GM19025 (cell line): Measurements from ENCODE around the gene SUSD4.

Experiments used
- ATAC-seq: cut with Tn5 transposase; IDR thresholded peaks from one replicate; pipeline ENCODE4 v1.9.1; 2021; ENCODE audit warnings: mild to moderate bottlenecking, low read depth, moderate library complexity; ENCODE audit not compliant: unreplicated experiment

Gene SUSD4

DNA sequence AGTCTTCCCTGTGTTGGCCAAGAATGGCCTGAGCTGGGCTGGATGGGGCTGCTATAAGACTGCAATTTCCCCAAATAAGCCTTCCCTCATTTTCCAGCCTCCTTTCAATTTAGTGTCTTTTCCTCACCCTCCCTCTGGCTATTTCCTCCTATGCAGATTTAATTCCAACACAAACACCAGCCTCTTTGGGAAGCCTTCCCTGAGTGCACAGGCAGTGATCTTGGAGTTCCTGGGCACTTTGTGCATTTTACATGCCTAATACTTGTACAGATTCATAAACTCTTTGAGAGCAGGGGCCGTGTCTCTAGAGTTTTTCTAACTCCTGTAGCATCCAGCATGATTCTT lies 129.8 kb downstream of the SUSD4 start:
- no peak for ATAC-seq

DNA sequence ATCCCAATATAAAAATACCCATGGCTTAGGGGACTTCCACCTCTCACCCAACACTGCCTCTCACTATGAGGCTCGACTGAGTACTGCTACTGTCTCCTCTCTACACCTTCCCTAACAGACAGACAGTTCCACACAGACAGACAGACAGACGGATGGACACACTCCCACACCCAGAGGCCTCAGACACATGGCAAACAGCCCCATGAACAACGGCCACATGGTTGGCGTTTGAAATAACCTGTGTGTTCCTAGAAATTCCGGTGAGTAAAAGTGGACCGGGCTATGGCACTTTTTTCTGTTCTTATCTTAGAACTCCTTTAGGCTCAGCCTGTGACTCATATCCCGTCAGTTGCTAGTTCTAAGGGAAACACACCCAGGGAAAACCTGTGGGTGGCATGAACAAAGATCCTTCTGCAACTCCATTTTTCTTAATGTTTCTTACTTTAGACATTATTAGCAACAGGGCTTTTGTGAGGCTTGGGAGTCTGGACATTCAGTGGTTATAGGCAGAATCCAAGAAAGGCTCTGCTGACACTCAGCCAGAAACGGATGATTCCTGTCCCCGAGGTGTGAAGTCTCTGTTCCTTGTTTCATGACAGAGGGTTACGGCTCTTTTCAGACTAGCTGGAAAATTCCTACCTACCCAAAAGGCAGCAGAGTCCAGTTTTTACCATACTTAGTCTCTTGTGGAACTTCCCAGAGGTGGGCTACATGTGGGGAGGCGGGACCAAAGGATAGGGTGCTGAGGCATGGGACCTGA lies 130.4 kb downstream of the SUSD4 start:
- no peak for ATAC-seq

DNA sequence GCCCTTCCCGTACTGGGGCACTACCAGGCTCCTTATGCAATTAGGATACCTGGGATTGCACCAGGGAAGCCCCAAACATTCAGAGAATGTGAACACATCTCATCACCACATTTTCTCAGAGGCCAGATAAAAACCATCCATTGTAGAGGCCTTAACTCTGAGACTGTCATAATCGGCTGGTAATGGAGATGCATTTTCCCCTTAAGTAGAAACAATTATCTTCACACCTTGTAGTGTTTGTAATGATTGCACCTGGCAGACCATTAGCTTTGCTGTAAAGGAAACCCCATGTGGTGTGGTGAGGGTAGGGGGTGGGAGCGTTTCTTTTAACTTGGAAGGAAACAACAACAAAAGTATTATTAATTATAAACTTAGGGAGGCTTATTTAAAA lies 131.0 kb downstream of the SUSD4 start:
- ATAC-seq = no peak

DNA sequence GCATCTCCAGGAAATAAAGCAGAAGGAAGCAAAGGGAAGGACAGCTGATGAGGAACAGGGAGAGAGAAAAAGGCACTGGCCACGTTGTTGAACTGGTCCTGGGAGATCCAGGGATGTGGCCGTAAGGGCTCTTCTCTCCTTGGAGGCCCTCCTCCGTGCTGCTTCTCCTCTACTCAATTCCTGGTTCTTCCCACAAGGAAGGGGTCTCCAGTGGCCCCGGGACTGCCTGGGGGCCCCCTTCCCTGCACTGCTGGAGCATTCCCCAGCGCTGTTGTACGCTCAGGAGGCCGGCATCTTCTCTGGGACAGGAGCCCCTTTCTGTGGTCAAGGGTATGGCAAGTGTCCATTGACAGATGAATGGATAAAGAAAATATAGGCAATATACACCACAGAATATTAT lies 132.4 kb downstream of the SUSD4 start:
- no peak for ATAC-seq

DNA sequence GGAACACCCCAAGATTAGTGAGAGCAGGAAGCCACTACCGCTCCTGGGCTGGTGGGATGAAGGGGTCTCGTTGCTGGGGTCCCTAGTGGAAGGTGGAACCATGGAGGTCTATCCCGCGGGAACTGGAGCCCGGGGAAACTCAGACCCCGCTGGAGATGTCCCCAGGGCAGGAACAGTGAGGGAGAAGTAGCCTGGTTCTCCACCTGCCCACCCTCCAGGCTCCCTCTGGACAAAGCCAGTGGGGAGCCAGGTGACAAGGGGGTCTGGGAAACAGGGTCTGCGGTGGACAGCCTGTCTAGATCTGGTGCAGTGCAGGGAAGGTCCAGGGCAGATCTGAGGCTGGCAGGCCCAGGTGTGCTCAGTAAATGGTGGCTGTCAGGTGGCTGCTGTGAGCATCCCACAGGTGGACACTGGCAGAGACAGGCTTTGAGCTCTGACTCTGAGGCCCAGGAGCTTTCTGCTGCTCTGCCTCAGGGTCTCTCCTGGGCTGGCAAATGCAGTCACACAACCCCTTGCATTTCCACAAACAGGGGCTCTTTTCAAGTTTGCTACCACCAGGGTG lies 132.9 kb downstream of the SUSD4 start:
- ATAC-seq = no peak

DNA sequence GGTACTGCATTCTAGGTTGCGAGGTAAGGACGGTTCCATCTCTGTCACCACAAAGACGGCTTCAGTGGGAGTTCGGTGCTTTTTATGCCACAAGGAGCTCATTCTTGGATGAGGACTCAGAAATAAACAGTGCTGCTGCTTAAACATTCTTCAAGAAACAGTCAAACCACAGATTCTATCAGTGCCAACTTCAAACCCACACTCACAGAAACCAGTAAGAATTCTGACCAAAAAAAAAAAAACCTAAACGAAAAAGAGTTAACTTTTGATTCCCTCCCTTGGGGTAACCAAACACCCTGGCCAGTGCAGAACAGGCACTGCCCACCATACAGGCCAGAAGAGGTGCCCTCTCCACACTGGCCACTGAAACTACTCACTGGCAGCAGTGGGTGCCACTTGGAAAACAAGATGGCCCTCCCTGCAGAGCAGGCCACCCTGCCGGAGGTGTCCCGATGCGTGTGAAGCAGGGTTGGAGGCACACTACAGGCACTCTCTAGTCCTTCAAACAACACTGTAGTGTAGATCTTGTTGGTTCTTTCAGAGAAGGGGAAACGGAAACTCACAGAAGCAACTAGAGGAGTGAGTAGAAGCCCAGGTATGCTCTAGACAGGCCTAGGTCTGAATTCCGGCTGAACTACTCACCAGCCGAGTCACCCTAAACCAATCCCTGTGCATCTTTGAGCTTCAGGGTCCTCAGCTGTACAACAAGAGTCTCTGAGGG lies 133.7 kb downstream of the SUSD4 start:
- ATAC-seq = no peak

DNA sequence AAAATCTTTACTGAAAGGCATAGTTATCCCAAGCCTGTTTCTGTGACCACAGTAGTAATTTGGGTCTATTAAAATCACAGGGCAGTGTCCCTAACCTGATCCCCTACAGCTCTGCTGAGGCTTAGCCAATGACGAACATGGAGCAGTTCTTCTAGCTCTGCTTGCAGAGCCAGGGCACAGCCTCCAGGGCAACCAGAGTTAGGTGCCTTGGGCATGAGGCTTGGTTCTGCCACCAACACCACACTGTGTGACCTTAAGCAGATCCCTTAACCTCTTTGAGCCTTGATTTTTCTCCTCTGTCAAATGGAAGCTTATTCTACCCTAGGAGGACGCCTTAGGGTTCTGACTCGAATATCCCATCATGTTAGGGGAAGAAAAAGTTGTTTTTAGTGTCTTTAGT lies 134.2 kb downstream of the SUSD4 start:
- ATAC-seq = no peak

DNA sequence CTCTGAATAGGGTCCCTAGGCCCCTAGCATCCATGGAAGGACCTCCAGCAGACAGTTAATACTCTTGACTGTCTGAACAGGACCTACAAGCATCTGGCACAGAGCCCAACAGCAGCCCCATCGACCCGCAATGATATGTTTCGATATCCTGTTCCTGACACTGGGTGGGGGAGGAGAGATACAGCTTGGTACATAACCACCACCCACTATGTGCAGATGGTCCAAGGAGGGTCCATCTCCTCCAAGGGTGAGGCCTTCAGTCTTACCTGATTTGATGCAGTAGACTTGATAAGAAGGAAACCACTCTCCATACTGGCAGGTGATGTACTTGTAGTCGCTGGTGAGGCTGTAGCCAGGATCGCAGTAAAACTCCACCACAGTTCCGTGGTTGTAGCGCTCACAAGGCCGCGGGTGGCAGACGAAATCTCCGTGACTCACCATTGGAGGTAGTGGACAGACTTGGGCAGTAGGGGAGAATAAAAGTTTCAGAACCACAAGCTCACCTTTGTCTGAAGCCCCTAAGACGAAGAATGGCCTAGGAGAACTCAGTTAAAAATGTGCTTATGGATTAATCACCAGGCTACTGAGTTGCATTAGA lies 134.9 kb downstream of the SUSD4 start:
- no peak for ATAC-seq

DNA sequence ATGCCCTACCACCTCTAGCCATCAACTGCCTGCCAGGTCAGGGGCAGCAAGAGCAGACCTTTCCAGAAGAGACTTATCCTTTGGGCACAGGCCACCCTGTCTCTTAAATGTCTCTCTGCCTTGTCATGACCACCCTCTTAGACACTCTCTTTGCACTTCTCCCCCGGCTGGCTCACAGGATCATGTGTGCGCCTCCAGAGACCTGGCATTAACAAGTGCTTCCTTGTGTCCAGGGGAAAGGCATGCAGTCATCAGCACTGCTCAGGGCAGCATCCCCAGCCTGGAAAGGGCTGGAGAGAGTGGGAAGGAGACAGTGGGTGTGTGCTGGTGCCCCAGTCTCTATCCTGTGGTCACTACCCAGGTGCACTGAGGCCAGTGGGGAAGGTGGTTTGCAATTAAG lies 135.8 kb downstream of the SUSD4 start:
- no peak for ATAC-seq

DNA sequence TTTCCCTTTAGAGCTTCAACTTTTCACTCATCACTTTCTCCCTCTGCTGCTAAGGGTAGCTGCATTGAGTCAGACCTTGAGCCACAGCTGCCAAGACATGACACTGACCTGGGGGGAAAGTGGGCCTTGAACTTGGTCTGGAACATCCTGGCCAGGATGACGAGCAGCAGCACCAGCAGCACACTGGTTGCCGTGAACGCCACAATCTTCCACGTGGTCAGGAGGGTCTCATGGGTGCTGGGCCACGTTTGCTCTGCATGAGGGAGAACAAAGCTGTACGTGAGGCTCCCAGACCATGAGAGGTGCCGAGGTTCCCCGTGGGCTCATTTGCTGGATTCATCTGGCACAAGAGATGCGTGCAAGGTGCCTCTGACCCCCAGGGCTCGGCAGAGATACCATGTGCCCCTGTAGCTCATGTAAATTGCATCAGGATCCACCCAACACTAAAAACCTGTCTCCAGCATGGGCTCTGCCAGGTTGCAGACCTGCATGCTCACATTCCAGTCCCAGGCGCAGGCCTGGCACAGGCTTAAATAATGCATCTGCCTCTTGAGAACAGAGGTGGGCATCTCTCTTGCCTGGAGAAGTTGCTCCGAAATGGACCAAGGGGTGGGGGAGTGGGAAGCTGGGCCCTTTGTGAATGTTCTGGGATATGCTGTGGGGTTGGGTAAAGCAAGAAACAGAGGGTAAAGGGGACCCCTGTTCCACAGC lies 136.3 kb downstream of the SUSD4 start:
- ATAC-seq = no peak

DNA sequence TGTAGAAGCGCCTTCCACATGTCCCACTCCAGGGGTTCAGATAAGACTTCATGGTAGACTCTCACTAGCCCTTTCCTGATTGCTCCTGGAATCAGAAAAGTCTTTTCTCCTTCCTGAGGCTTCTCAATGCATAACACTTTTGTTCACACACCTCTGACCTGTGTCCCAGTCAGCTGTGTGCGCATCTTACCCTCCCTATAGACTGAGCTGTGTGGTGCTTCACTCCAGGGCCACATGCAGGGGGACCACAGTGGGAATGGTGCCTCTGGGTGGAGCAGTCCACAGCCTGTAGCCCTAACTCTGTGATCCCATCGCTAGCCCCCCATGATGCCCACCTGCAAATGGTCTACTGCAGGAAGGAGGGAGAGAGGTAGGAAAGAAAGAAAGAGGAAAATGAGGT lies 136.9 kb downstream of the SUSD4 start:
- ATAC-seq = no peak

DNA sequence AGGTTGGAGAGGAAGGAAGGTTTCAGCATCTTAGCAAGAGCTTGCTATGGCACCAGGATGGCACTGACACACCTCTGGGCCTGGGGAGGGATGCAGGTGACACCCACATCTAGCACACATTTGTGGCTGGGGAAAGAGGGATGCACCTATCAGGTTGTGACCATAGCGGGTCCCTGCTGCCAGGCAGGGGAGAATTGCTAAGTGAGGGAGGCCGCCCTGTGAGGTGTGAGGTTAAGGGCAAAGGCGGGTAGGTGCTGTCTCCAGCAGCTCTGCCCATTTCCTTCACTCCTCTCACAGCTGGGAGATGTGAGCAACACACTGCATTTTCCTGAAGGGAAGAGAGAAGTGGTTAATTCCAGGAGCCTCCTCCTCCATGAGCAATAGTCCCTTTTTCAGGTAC lies 137.7 kb downstream of the SUSD4 start:
- ATAC-seq = no peak

DNA sequence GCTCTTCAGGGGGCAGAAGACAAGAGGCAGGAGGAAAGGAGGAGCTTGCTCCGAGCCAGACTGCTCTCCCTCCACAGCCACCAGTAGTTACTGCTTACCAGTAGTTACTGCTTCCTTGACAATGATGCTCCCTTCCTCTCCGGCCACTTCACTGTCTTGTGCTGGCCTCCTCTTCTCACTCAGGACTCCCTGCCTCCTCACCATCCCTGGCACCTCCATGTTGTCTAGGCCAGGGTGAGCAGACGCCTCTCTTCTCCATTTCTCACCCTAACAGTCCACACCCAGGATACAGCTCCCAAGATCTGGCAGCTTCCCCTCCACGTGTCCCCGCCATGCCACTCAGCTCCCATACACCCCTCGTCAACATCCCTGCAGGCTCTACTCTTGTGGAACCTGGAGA lies 138.5 kb downstream of the SUSD4 start:
- ATAC-seq = no peak

DNA sequence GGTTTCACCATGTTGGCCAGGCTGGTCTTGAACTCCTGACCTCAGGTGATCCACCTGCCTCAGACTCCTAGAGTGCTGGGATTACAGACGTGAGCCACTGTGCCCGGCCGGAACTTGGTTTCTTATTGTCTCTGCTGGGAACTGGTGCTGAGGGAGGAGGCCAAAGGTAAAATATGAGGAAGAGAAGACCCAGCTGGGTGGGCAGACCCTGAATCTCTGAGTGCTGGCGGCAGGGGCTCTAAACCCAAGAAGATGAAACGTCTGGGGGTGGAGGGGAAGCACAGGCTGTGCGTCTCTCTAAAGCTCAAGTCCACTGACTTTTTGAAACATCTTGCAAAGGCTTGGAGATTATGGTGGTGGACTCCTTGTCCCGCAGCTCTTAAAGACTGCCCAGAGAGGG lies 138.9 kb downstream of the SUSD4 start:
- ATAC-seq = no peak

DNA sequence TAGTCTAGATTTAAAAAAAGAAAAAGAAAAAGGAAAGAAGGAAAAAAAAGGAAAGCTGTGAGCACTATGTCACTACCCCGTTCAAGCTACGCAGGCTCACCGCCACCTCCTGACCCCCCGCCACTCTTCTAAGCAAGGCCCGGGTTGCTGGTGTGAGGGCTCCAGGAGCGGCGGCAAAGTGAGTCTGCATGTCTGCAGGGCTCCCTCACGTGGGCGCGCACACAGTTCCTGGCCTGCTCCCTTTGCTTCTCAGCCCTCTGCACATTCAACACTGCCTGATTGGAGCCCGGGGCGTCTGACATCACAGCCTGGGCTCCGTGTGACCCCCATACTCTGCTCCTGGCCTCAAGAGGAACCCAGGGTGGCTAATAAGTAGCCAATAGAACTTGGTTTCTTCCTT lies 139.5 kb downstream of the SUSD4 start:
- ATAC-seq = no peak

DNA sequence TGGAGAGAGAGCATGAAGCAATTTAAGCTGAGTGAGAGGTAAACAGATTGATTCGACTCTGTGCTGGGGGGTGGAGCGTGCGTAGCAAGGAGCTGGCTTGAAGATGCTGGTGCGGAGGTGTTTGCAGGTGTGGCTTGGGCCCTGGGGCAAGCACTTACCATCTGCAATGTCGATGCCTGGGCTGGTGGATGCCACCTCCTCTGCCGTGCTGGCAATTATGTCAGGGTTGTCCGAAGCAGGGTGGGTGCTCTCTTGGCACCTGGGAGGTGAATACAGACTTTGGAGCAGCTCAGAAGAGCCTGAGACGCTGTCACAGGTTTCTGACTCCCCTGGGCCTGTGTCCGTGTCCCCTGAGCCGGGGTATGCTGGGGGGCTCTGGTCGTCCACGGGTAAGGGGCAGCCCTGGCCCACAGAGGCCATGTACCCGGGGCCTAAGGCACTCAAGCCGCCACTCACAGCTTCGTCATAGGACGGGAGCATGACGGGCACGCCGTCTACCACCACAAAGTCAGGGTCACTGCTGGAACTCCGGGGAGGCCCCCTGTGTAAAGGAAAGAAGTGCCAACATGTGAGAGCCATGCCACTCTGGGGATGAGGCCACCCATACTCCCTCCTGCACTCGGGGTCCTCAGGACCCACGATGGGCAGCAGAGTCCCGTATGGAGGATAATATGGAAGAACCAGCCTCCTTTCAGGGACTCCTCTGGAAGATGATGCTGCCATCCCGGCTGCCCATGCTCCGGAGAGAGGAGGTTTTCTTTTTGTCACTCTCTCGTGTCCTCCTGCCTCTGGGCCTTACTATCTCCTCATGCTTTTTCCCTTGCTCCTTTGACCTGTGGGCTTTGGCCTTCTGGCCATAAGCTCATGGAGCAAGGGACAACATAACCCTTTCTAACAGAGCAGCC lies 140.6 kb downstream of the SUSD4 start:
- no peak for ATAC-seq

DNA sequence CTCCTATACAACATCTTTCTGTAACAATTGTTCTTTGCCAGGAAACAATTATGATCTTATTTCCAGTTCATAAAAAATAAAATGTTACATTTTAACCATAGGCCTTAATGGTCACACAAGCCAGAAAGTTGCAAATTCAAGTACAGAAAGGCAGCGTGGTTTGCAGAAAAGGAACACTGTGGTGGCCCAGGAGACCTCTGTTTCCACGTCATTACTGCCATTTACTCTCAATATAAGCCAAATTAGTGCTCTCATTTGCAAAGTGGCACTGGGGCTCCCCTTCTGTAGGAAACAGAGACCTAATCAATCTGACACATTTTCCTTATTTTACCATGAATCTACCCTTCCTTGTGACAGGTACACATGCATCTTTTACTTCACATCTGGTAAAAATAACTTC lies 141.6 kb downstream of the SUSD4 start:
- ATAC-seq = no peak

DNA sequence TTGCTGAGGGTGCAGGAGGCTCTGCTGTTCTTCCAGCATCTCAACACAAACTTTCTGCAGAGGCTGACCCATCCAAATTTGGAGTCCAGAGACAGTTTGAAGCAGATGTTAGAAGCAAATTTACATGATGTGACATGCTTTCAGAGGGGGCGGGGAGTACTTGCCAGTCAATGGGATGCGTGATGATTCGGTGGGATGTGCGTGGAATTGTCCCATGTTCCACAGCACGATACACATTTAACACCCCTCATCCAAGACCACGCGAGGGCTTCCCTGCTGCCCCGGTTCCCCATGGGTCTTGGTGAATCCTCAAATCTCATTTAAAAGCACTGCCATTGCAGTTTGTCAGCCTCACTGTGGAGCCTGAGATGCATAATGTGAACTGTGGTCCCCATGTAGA lies 142.3 kb downstream of the SUSD4 start:
- no peak for ATAC-seq

DNA sequence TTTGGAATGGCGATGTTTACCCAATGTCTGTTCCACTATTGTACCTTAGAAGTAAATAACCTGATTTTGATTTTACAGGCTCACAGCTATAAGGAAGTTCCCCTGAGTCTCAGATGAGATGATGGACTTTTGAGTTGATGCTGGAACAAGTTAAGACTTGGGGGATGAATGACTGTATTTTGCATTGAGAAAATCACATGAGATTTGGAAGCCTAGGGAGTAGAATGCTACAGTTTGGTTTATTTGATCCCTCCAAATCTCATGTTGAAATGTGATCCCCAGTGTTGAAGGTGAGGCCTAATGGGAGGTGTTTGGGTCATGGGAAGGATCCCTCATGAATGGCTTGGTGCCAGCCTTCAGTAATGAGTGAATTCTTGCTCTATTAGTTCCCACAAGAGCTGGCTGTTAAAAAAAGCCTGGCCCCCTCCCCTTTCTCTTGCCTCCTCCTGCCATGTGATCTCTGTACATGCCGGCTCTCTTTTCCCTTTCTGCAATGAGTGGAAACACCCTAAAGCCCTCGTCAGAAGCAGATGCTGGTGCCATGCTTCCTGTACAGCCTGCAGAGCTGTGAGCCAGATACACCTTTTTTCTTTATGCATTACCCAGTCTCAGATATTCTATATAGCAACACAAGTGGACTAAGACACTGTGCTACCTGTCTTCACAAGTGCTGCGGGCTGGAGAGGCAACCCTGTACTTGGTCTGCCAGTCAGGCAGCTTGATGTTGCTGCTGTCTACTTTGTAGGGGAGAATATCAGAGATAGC lies 143.9 kb downstream of the SUSD4 start:
- ATAC-seq = no peak

DNA sequence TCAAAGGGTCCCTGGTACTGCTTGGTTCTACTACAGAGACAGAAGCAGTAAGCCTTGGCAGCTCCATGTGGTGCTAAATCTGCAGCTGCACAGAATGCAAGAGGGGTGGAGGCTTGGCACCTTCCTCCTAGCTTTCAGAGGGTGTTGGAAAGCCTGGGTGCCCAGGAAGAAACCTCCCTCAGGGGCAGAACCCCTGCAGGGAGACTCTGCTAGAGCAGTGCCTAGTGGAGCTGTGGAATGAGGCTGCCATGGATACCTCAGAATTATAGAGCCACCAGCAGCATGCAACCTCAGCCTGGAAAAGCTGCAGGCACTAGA lies 144.7 kb downstream of the SUSD4 start:
- no peak for ATAC-seq
